ENCODE measurements around the gene TMEM42.
"Not testable (repeated sequence)": the region's sequence is repeated elsewhere in the genome, so short reads cannot be mapped to it uniquely, and the experiment has no call there.

The TMEM42 gene

DNA sequence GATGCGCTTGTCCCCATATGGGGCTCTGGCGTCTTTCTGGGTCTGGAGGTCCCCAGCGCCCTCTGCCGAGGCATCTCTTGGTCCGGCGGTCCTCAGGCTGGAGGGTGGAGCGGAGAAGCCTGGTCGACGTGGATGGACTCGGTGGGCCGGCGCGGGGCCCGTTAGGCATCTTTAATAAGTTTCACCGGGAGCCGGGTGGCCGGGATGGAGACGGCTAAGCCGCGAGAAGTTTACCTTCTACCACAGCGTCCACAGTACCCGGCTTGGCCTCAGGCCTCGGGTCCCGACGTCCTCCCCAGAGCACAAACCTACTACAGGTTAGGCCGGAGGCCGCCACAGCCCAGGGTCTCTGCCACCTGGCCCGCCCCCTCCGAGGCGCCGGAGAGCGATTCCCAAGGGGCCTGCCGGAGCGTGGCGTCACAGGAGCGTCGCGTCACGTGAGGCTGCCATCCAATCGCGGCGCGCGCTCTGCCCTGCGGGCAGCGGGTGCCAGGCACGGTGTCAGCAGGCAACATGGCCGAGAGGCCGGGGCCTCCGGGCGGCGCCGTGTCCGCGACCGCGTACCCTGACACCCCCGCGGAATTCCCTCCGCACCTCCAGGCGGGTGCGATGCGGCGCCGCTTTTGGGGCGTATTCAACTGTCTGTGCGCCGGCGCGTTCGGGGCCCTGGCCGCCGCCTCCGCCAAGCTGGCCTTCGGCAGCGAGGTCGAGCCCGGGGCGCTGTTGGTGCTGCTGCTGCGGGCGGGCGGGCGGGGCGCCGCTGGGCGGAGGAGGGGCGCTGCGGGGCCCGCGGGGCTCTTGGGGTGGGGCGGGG is at the start of gene TMEM42:
Gene TMEM42, plus strand, starts transcription at position 501 of the 814 bp plus-strand sequence. Its CDS starts 13 bp downstream, at position 514.
- DNase-seq (ENCODE audit: low spot score): peak; percentile 96

GRCh38 chr3:44814751-44815150 is 47.0 kb upstream of the TMEM42 start:
- no peak for DNase-seq (ENCODE audit: low spot score)

DNA sequence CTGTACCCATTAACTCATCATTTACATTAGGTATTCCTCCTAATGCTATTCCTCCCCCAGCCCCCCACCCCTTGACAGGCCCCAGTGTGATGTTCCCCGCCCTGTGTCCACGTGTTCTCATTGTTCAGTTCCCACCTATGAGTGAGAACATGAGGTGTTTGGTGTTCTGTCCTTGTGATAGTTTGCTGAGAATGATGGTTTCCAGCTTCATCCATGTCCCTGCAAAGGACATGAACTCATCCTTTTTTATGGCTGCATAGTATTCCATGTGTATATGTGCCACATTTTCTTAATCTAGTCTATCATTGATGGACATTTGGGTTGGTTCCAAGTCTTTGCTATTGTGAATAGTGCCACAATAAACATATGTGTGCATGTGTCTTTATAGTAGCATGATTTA is 45.4 kb upstream of the TMEM42 start:
- DNase-seq (ENCODE audit: low spot score): not testable (repeated sequence)

DNA sequence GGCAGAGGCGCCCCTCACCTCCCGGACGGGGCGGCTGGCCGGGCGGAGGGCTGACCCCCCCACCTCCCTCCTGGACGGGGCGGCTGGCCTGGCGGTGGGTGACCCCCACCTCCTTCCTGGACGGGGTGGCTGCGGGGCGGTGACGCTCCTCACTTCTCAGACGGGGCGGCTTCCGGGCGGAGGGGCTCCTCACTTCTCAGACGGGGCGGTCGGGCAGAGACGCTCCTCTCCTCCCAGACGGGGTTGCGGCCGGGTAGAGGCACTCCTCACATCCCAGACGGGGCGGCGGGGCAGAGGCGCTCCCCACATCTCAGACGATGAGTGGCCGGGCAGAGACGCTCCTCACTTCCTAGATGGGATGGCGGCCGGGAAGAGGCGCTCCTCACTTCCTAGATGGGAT is 40.5 kb upstream of the TMEM42 start:
- not testable (repeated sequence) for DNase-seq (ENCODE audit: low spot score)

GRCh38 chr3:44825264-44825925 is 36.3 kb upstream of the TMEM42 start:
- DNase-seq (ENCODE audit: low spot score): no peak

- no peak for DNase-seq (ENCODE audit: low spot score)
These were observed 34.5 kb upstream of the TMEM42 start for GRCh38 chr3:44827196-44827595.

GRCh38 chr3:44831232-44831631 is 30.5 kb upstream of the TMEM42 start:
- DNase-seq (ENCODE audit: low spot score): no peak

- DNase-seq (ENCODE audit: low spot score): no peak
These were observed 29.7 kb upstream of the TMEM42 start for GRCh38 chr3:44832032-44832431.

GRCh38 chr3:44832965-44833364 is 28.7 kb upstream of the TMEM42 start:
- no peak for DNase-seq (ENCODE audit: low spot score)

- no peak for DNase-seq (ENCODE audit: low spot score)
These were observed 28.3 kb upstream of the TMEM42 start for GRCh38 chr3:44833394-44833793.

DNA sequence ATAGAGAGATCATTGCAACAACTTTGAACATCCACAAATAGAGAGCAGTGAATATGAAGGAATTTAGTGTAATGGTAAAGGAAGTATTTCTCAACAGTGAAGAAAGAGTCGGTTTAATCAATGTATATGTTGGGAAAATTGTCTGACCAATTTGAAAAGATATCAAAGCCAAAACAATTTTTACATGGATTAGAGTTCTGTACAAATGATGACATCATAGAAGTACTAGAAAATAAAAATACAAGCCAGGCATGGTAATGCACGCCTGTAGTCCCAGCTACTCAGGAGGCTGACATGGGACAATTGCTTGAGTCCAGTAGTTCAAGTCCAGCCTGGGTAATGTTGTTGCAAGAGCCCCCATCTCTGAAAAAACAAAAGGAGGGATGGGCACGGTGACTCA is 26.0 kb upstream of the TMEM42 start:
- no peak for DNase-seq (ENCODE audit: low spot score)

- DNase-seq (ENCODE audit: low spot score): no peak
These were observed 19.3 kb upstream of the TMEM42 start for GRCh38 chr3:44842376-44842775.

DNA sequence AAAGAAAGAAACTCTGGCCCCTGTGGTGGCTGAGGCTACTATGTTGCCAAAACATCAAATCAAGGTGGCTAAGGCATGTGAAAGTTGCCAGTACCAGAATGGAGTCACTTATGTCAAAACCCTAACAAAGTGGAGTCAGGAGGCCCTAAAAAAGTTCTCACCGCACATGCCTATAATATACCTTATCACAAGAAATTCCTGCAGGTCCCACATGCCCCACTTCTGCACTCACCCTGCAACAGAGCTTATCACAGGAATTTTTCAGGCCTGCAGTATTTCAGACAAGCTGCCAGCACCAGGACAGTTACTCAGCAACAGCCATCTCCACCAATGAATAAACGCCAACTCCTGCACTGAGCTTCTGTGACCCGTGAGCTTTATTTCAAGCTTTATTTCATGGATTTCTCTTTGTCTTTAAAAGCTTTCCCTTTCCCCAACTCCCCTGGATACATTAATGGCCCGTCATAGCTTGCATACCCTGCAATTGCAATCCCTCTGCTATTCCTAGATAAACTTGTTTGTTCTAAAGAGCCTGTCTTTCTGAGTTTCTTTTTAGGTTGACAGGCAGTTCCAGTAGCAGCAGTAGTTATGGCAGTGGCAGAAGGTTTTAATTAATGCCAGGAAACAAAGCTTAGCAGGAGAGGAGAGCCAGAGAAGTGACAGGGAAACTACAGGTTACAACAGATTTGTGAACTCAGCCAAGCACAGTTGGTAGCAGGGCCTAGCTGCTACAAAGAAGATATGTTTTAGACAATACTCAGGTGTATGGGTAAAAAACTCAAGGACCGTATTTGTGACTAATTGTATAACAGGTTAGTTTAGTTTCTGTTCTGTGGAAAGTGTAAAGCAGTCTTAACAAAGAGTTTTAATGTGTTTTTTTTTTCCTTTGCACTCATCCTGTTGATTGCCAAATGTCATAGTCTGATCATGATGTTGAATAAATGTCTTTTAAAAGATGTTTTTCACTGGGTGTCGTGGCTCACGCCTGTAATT is 15.9 kb upstream of the TMEM42 start:
- peak; percentile 50 for DNase-seq (ENCODE audit: low spot score)

GRCh38 chr3:44848634-44849033 is 13.1 kb upstream of the TMEM42 start:
- DNase-seq (ENCODE audit: low spot score): no peak

GRCh38 chr3:44856663-44857062 is 5.0 kb upstream of the TMEM42 start:
- not testable (repeated sequence) for DNase-seq (ENCODE audit: low spot score)

- no peak for DNase-seq (ENCODE audit: low spot score)
These were observed 1.6 kb upstream of the TMEM42 start for GRCh38 chr3:44860117-44860516.

DNA sequence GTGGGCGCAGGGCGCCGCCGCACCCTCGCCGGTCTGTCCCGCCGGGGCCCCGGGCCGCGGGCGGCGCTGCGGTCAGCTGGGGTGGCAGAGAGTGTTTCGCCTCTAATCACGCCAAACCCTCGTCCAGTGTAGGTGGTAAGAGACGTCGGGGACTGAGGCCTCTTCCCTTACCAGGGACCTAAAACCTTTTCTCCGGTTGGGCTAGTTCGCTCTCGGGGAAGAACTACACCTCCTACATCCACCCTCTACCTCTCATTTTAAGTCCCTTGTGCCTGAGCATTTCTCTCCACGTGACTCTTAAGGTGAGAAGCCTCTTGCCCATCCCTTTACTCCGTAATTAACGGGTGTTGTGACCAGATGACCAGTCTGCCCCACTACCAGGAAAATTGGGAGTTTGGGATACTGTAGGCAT is 520 bp downstream of the TMEM42 start:
- peak; percentile 29 for DNase-seq (ENCODE audit: low spot score)

GRCh38 chr3:44865272-44866035 is 3.7 kb downstream of the TMEM42 start:
- DNase-seq (ENCODE audit: low spot score): no peak

DNA sequence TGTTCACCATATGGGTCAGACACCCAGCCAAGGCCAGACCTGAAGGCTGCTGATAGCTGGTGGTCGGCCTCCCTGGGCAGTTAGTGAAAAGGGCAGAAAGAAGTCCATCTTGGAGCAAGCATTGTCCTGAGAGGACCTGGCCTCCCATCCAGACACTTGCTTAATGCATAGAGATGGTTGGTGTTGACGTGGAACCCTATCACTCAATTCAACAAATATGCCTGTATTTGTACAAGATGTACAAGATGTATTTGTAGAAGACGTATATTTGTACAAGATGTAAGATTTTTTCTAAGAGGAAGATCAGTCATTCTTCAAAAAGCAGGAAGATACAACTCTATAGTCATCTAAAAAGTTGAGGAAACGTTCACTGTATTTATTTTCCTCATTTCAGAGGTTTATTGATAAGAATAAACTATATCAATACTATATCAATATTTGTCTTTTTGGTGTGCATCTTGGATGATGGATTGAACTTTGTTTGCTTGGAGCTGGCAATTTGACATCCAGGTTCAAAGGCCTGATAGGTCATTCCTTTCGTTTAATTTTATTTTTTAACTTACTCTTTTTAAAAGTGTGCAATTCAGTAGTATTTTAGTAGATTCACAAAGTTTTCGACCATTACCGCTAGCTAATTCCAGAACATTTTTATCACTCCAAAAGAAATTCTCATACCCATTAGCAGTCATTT is 5.9 kb downstream of the TMEM42 start:
- no peak for DNase-seq (ENCODE audit: low spot score)

- no peak for DNase-seq (ENCODE audit: low spot score)
These were observed 8.8 kb downstream of the TMEM42 start for GRCh38 chr3:44870375-44871061.

All from Ammon's horn (tissue), 1 donor.